ENCODE measurements around the gene AKR1E2.

DNA sequence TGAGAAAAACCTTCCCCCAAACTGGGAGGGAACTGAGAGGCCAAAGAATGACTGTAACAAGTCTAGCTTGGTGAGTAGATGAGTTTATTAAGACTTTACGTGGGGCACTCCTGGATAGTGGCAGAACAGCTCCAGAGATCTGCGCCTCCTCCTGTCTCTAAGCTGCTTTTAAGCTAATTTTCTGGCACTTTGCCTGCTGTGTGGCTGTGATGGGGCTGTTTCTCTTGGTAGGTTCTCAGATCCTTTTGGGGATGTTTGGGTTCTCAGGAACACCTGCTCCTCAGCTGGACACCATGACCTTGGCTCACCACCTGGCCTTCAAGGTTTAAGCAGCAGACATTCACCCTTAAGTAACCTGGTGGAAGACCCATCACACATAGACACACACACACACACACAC lies 68.3 kb downstream of the AKR1E2 start:
- TF ChIP-seq POLR2A (IDR thresholded peaks at IDR 0.05) = no peak
- TF ChIP-seq, protein P1, sequence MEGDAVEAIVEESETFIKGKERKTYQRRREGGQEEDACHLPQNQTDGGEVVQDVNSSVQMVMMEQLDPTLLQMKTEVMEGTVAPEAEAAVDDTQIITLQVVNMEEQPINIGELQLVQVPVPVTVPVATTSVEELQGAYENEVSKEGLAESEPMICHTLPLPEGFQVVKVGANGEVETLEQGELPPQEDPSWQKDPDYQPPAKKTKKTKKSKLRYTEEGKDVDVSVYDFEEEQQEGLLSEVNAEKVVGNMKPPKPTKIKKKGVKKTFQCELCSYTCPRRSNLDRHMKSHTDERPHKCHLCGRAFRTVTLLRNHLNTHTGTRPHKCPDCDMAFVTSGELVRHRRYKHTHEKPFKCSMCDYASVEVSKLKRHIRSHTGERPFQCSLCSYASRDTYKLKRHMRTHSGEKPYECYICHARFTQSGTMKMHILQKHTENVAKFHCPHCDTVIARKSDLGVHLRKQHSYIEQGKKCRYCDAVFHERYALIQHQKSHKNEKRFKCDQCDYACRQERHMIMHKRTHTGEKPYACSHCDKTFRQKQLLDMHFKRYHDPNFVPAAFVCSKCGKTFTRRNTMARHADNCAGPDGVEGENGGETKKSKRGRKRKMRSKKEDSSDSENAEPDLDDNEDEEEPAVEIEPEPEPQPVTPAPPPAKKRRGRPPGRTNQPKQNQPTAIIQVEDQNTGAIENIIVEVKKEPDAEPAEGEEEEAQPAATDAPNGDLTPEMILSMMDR (IDR thresholded peaks at IDR 0.05) = no peak
